T follicular helper cell (primary cell): ENCODE data around the gene TEAD1.

ENCODE experiments used
- DNase-seq: peaks from one replicate; pipeline ENCODE4 v3.0.0-alpha.2; 2020; ENCODE audit warnings: low read depth

The TEAD1 gene

GRCh38 chr11:12686246-12687060 is 12.2 kb downstream of the TEAD1 start:
- DNase-seq = no peak

- no peak for DNase-seq
Observed at GRCh38 chr11:12687216-12687623, 13.0 kb downstream of the TEAD1 start.

GRCh38 chr11:12687740-12688139 is 13.5 kb downstream of the TEAD1 start:
- no peak for DNase-seq

GRCh38 chr11:12689029-12689755 is 15.0 kb downstream of the TEAD1 start:
- DNase-seq = no peak

- DNase-seq = no peak
Observed at GRCh38 chr11:12690663-12691062, 16.4 kb downstream of the TEAD1 start.

GRCh38 chr11:12691473-12691872 is 17.3 kb downstream of the TEAD1 start:
- DNase-seq = no peak

GRCh38 chr11:12692229-12693075 is 18.2 kb downstream of the TEAD1 start:
- DNase-seq = no peak

- no peak for DNase-seq
Observed at GRCh38 chr11:12693094-12693478, 18.9 kb downstream of the TEAD1 start.

GRCh38 chr11:12693479-12694182 is 19.4 kb downstream of the TEAD1 start:
- DNase-seq = no peak

- DNase-seq = no peak
Observed at GRCh38 chr11:12694183-12694531, 19.9 kb downstream of the TEAD1 start.

GRCh38 chr11:12695221-12695794 is 21.1 kb downstream of the TEAD1 start:
- no peak for DNase-seq

- DNase-seq = no peak
Observed at GRCh38 chr11:12695873-12696272, 21.7 kb downstream of the TEAD1 start.

- no peak for DNase-seq
Observed at GRCh38 chr11:12696911-12697581, 22.8 kb downstream of the TEAD1 start.

- DNase-seq = no peak
Observed at GRCh38 chr11:12698048-12698447, 23.8 kb downstream of the TEAD1 start.

- DNase-seq = no peak
Observed at GRCh38 chr11:12701811-12702592, 27.8 kb downstream of the TEAD1 start.

GRCh38 chr11:12702999-12703453 is 28.8 kb downstream of the TEAD1 start:
- DNase-seq = no peak

- no peak for DNase-seq
Observed at GRCh38 chr11:12704049-12704448, 29.8 kb downstream of the TEAD1 start.

- DNase-seq = no peak
Observed at GRCh38 chr11:12705874-12706273, 31.7 kb downstream of the TEAD1 start.

GRCh38 chr11:12706545-12707499 is 32.6 kb downstream of the TEAD1 start:
- no peak for DNase-seq
